NT2/D1 (cell line): Measurements from ENCODE around the gene BACH2.

Source experiments
- SUZ12 ChIP-seq: IDR thresholded peaks from 2 replicates; pipeline ENCODE4 v1.6.1; 2011; ENCODE audit not compliant: insufficient read length, insufficient read depth; ENCODE audit errors: extremely low read depth
- ZNF274 ChIP-seq: IDR thresholded peaks from 2 replicates; pipeline ENCODE4 v1.6.1; 2011; ENCODE audit warnings: mild to moderate bottlenecking, low read depth, low read length

- TF ChIP-seq SUZ12 (no peak), ZNF274 (no peak)
Measured at GRCh38 chr6:90249458-90249857, 47.2 kb downstream of the BACH2 start.
